GM12874 (cell line): ENCODE measurements around the gene MAGT1.

Experiments used
- TF ChIP-seq, protein P1 (sequence below): IDR thresholded peaks from 2 replicates; pipeline ENCODE4 v1.5.1; 2011; ENCODE audit warnings: low read depth, mild to moderate bottlenecking, control low read depth, low read length, moderate library complexity; ENCODE audit not compliant: insufficient read depth

Gene MAGT1

DNA sequence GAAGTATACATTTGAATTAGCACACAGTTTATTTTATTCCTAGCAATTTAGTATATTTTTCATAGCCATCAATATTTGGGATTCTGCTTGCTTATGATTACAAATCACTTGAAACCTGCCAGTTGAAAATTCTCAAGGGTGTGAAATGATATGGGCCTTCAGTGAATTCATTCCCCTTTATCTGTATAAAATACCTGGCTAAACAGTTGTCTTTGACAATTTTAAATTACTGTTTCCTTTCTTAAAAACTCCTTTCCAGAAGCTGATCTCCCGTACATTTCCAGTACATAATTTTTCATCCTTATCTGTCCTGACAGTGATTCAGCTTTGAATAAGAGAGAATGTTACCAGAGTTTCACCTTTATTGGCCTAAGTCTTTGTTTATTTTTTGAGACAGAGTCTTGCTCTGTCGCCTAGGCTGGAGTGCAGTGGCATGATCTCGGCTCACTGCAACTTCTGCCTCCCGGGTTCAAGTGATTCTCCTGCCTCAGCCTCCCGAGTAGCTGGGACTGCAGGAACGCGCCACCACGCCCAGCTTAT is 29.2 kb upstream of the MAGT1 start:
- TF ChIP-seq, protein P1, sequence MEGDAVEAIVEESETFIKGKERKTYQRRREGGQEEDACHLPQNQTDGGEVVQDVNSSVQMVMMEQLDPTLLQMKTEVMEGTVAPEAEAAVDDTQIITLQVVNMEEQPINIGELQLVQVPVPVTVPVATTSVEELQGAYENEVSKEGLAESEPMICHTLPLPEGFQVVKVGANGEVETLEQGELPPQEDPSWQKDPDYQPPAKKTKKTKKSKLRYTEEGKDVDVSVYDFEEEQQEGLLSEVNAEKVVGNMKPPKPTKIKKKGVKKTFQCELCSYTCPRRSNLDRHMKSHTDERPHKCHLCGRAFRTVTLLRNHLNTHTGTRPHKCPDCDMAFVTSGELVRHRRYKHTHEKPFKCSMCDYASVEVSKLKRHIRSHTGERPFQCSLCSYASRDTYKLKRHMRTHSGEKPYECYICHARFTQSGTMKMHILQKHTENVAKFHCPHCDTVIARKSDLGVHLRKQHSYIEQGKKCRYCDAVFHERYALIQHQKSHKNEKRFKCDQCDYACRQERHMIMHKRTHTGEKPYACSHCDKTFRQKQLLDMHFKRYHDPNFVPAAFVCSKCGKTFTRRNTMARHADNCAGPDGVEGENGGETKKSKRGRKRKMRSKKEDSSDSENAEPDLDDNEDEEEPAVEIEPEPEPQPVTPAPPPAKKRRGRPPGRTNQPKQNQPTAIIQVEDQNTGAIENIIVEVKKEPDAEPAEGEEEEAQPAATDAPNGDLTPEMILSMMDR: no peak

DNA sequence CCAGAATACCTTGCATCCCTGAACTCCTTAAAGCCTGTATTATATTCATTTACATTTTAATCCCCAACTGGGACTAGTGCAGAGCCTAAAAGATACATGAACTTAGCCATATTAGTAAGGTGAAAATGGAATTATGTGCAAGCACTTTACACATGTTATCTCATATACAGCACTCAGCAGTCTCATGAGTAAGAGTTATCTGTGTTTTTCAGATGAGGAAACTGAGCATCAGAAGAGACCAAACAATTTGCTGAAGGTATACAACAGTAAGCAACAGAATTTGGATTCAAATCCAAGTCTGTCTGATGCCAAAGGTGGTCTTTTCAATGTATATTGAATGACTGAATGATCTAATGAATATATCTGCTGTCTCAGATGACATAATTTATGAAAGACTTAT is 27.6 kb upstream of the MAGT1 start:
- TF ChIP-seq, protein P1: no peak

DNA sequence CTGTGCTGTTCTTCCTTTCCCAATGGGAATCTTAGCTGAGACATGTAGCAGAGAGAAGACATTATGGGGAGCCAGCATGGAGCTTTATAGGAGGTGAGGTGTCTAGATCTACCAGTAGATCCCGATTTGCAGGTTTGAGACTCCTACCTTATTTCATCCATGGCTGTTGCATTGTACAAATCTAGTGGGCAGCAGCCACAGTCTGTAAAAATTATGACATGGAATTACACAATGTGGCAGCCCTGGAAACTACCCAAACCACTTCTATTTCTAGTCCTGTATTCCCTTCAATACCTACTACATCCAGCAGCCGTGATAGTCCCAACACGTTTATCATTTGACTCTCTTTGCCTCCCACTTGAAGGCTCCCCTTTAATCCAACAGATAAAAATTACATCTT is 23.3 kb upstream of the MAGT1 start:
- TF ChIP-seq, protein P1: no peak

DNA sequence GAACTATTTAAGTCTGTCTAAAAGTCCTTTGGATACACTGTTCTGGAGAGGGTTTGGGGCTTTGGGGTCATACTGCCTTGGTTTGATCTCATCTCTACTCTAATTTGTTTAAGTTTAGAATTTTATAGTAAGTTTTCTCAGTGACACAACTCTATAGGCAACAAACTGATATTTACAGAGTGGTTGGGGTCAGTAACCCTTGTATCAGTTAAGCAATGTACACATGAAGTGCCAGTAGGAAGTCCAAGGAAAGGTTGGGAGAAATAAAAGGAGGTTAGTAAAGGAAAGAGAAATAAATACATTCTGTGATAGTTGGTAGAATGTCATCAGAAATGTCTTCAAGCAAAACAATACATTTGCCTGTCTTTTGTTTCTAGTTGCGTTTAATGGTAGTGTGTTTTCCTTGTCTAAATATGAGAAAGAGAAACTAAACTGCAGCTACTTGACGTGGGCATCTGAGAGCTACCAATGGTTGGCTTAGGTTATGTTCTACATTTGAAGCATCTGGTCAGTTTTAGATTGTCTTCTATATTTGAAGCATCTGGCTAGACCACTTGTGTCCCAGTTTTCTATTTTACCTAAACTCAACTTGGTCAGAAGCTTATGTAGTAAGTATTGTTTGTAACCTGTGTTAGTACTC is 22.2 kb upstream of the MAGT1 start:
- TF ChIP-seq, protein P1: no peak

DNA sequence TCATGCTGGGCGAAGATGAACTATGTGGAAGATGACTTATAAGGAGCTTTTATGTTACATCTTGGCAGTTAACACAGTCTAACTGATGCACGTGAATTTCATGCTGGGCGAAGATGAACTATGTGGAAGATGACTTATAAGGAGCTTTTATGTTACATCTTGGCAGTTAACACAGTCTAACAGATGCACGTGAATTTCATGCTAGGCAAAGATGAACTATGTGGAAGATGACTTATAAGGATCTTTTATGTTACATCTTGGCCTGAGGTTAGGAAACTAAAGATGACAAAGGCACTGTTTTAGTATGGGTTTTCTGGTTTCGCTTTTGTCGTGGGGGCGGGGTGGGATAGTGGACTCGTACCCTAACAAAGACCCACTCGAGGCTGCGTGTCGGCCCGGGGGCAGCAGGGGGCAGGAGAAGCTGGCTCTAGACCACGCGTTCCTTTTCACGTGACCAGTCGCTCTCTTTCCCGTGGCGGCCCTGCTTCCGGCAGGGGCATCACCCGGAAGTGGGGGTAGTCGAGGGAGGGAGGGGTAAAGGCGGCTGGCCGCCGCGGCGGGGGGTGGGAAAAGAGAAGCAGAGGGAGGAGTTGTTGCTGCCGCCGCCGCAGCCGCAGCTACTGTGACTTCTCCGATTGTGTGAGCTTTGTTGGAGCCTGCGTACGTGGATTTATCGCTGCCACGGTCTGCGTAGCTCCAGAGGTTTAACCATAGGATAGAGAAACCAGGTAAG is 15.0 kb upstream of the MAGT1 start, which contains the start of gene ATP7A:
Gene ATP7A (plus strand): TSS at position 586 of the 733 bp plus-strand sequence. CDS start 60,949 bp downstream, outside the sequence.
- TF ChIP-seq, protein P1: peak; percentile 65

DNA sequence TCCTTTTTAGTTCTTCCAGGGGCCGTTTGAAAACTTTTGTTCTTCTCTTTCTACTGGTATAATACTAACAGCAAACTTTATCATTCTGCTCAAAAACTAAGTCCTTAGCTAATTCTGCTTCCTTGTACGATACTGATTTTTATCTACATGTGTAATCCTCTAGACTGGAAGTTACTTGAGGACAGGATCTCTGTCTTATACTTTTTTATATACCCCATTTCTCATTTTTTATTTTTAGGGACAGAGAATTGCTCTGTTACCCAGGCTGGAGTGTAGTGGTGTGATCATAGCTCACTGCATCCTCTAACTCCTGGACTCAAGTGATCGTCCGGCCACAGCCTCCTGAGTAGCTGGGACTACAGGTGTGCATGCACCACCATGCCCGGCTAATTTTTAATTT is 6.3 kb upstream of the MAGT1 start:
- TF ChIP-seq, protein P1: no peak

DNA sequence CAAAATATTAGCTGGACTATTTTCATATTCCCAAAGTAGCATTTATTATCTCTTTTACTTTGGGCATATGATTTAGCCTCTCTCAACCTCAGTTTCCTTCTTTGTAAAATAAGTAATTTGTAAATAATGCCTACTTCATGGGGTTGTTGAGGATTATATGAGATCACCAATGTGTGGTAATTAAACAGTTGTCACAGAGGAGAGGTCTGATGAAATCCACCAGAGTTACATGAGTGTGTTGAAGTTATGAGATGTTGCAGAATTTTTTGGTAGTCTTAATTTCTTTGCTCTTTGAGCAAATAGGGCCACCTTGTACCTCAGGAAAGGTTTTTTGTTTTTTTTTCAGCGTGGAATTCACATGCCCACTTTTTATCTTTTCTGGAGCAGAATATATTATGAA is 5.5 kb upstream of the MAGT1 start:
- TF ChIP-seq, protein P1: no peak
